HG02885 (cell line): Measurements from ENCODE around the gene SEMG2.

Experiments
- ATAC-seq: cut with Tn5 transposase; IDR thresholded peaks from one replicate; pipeline ENCODE4 v1.9.1; 2021; ENCODE audit warnings: mild to moderate bottlenecking; ENCODE audit not compliant: unreplicated experiment, poor library complexity

SEMG2 gene

DNA sequence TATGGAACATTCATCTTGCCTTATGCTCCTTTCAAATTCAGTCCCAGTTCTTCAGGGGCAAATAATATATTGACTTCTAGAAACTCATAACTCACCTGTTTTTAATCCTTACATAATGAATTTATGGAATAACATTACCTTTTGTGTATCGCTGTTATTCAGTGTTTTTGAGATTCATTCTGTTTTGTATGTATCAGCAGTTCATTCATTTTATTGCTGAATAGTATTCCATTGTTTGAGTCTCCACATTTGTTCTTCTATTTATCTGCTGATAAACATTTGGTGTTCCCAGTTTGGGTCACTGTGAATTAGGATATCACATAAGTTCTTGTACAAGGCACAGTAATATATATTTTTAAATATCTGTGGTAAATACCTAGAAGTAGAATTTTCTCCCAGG, 5.1 kb downstream of the SEMG2 start:
- no peak for ATAC-seq

- no peak for ATAC-seq
Observed at GRCh38 chr20:45229264-45230056, 8.3 kb downstream of the SEMG2 start.

- no peak for ATAC-seq
Observed at GRCh38 chr20:45230631-45231030, 9.5 kb downstream of the SEMG2 start.

DNA sequence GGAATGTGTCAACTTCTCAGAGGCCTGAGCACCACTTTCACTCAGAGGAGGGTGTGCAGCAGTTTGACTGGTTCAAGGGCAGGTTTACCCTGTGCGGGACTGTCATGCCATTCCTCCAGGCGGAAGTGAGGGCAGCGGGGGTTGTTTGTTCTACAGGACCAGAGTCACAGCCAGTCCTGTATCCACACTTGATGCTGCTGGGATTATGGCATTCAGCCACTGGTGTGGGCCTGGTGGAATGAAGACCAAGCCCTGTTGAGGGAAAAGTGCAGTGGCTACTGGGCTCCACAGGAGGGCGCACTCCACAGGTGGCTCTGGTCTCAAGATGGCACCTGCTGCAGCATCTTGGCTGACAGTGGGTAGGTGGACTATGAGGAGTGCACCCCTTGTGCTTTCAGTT, 14.8 kb downstream of the SEMG2 start:
- ATAC-seq: no peak

- no peak for ATAC-seq
Observed at GRCh38 chr20:45238139-45238538, 17.0 kb downstream of the SEMG2 start.

DNA sequence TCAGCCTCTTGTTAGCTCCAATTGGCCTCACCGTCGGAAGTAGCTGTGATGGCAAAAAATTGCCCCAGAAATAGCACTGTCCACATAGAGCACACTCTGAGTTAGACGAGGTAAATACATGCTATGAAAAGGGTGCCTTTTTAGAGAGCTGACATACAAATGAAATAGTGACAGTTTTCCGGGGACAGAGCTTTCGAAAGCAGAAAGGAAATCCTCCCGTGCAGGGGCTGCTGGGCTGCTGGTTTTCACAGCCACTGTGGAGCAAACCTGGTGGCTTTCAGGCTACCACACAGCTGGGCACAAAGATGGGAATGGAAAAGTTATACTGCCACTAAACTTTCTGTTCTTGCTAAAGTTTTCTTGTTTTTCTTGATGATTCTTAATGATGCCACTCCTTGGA, 24.9 kb downstream of the SEMG2 start:
- no peak for ATAC-seq

- no peak for ATAC-seq
Observed at GRCh38 chr20:45247865-45248264, 26.7 kb downstream of the SEMG2 start.

DNA sequence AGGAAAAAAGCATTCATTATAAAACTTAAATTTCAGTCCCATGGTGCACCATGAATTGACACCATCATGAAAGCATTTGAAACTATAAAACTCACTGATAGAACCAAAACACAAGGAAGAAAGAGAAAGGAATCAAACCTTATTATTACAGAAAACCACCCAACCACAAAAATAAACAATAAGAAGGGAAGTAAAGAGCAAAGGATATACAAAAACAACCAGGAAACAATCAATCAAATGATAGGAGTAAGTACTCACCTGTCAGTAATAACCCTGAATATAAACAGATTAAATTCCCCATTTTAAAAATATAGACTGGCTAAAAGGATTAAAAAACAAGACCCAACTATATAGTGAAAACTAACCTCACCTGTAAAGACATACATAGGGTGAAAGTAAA, 27.4 kb downstream of the SEMG2 start:
- ATAC-seq: no peak

- no peak for ATAC-seq
Observed at GRCh38 chr20:45251884-45252560, 30.8 kb downstream of the SEMG2 start.

GRCh38 chr20:45253261-45253660, 32.1 kb downstream of the SEMG2 start:
- no peak for ATAC-seq

- ATAC-seq: no peak
Observed at GRCh38 chr20:45254383-45255262, 33.5 kb downstream of the SEMG2 start, which contains the start of gene SLPI. TSS of gene SLPI (minus strand) at chr20:45254564. CDS start at chr20:45254543, 21 bp downstream.

DNA sequence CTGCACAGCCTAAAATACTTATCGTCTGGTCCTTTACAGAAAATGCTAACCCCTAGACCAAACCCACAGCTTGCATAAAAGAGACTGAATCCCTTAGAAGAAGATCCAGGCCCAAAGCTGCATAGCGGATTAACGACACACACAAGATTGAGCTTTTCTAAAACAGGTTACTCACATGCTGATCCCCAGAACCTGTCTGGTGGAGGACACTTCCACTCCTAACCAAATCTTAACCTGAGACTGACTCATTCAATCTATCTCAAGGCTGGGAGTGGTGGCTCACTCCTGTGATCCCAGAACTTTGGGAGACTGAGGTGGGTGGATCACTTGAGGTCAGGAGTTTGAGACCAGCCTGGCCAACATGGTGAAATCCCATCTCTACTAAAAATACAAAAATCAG, 36.0 kb downstream of the SEMG2 start:
- no peak for ATAC-seq

- ATAC-seq: no peak
Observed at GRCh38 chr20:45257711-45258110, 36.5 kb downstream of the SEMG2 start.

GRCh38 chr20:45258259-45258658, 37.1 kb downstream of the SEMG2 start:
- ATAC-seq: no peak

- ATAC-seq: no peak
Observed at GRCh38 chr20:45258664-45259063, 37.5 kb downstream of the SEMG2 start.

DNA sequence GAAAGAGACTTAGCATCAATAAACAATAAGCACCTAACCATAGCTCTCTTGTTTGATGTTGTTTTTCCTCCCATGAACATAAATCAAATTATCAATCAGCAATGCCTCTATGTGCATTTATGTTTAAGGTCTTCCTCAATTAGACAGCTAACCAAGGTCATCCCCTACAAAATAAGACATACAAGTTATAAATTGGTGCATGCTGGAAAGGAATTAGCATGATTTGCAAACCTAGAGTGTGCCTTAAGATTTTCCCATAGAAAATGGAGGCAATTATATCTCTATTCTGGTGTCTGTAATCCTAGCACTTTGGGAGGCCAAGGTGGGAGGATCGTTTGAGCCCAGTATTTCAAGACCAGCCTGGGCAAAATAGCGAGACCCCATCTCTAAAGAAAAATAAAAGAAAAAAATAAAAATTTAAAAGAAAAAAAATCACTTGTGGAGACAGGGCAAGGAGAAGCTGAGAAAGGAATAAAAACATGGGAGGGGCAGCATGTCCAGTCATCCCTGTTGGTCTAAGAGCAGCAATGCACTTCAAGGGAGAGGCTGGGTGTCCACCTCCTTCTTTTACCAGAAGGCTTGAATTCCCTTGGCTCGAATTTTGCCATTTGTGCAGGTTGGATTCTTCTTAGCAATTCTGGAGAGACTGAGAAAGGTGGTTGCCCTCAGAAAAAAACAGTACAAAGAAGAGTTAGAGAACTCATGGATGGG, 42.5 kb downstream of the SEMG2 start:
- no peak for ATAC-seq

DNA sequence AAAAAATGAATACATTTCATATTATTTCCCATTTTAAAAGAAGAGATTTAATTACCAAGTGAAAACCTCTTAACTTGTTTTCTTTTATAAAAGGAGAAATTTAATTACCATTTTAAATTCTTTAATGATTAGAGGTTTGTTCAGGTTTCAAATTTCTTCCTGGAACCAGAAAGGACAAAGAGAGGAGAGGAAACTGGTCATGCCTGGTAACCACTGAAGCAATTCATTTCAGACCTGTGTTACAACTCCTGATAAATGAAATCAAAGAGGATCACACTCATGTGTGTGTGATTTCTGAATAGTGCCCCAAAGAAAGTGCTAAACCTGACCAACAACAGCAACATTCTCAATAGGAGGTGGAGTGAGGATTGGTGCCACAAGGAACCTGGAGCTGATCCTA, 45.8 kb downstream of the SEMG2 start:
- ATAC-seq: no peak

- ATAC-seq: no peak
Observed at GRCh38 chr20:45268531-45268930, 47.4 kb downstream of the SEMG2 start.

DNA sequence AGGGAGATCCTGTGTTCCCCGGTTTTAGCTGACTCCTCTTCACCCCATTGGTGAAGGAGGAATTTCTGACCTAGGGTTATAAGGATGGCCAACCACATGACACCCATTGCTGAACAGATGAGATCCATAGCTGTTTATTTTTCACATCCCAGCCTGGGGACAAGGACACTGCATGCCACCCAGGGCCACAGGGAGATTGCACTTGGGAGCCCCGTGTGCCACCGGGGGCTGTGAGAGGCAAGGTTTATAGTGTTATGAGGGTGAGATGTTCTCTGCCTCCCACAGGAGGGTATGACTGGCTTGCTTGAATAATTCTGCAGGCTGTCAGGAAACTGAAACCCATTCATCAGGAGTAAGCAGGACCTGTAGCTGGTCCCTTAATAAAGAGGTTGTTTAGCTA, 47.9 kb downstream of the SEMG2 start:
- no peak for ATAC-seq

DNA sequence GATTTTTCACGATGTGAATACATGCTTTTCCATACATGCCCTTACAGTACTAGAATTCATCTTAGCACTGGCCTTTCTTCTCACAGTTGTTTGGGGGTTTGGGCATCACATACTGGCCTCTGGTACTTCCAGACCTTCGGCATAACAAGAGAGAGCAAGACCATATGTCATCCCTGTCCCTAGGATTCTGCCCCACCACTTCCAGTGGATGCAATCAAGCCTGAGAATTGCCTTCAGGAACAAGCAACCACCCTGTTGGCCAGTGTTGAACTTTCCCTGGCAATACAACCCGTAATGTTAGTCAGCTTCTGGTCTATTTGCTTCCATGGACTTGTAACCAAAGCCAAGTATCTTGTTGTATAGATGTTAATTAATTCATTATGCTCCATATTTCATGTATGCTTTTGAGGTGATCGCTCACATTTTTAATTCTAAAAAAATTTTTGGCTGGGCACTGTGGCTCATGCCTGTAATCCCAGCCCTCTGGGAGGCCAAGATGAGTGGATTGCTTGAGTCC, 48.6 kb downstream of the SEMG2 start:
- no peak for ATAC-seq
